ENCODE measurements around the gene ATF7.

GRCh38 chr12:53484686-53485575 lies 141.3 kb downstream of the ATF7 start:
- TF ChIP-seq RBFOX2 (IDR thresholded peaks at IDR 0.05; ENCODE audit: low read depth, low read length), result no peak
- TF ChIP-seq ZBTB7A (IDR thresholded peaks at IDR 0.05; ENCODE audit: borderline replicate concordance, control insufficient read depth, low read depth, low read length), result no peak

Measured in K562 (cell line).